Stimulated activated naive CD8-positive, alpha-beta T cell treated with anti-CD3 and anti-CD28 coated beads, Interleukin-15, amount 100 ng/mL, for 72 hours (primary cell): ENCODE measurements around the gene SSR1.
"Not testable (repeated sequence)": the region's sequence is repeated elsewhere in the genome, so short reads cannot be mapped to it uniquely, and the experiment has no call there.

ENCODE experiments used
- ATAC-seq: fragments of 150-1000 bp; cut with Tn5 transposase; 2 replicates; pipeline ENCODE4 v1.10.0; 2021; ENCODE audit warnings: mild to moderate bottlenecking, moderate library complexity
- DNase-seq, 2 donors: peaks; one replicate each; pipeline ENCODE4 v3.0.0; 2021 to 2022
- H3K27ac Mint-ChIP-seq, 2 donors: one replicate each; pipeline ENCODE4 v1.8.0; 2022; ENCODE audit warnings: mild to moderate bottlenecking in 2 of 2, mixed read lengths in 2 of 2, moderate library complexity in 2 of 2
- H3K27me3 Mint-ChIP-seq: one replicate; pipeline ENCODE4 v1.8.0; 2022; ENCODE audit warnings: mixed read lengths
- H3K4me1 Mint-ChIP-seq: one replicate; pipeline ENCODE4 v1.8.0; 2022; ENCODE audit warnings: mild to moderate bottlenecking, mixed read lengths
- H3K4me3 Mint-ChIP-seq, 2 donors: one replicate each; pipeline ENCODE4 v1.8.0; 2022; ENCODE audit warnings: mild to moderate bottlenecking in 2 of 2, mixed read lengths in 2 of 2, moderate library complexity in 1 of 2
- H3K9me3 Mint-ChIP-seq, 2 donors: one replicate each; pipeline ENCODE4 v1.8.0; 2022; ENCODE audit warnings: mixed read lengths in 2 of 2

SSR1 gene

GRCh38 chr6:7270320-7271204, 42.4 kb downstream of the SSR1 start:
- H3K9me3 Mint-ChIP-seq = no peaks in the 10 kb centered on the region
- DNase-seq = no peak
- no peak for ATAC-seq
- H3K4me1 Mint-ChIP-seq = peaks cover 1% of the 10 kb centered on the region
- no peaks in the 10 kb centered on the region for H3K27me3 Mint-ChIP-seq
- H3K27ac Mint-ChIP-seq = peak overlapping the region in 1 of 2 donors; percentile 74
- H3K4me3 Mint-ChIP-seq = no peak overlapping the region

GRCh38 chr6:7269816-7270215, 43.2 kb downstream of the SSR1 start:
- DNase-seq (no peak), ATAC-seq (no peak)
- H3K27ac Mint-ChIP-seq = no peak overlapping the region
- H3K9me3 Mint-ChIP-seq = no peaks in the 10 kb centered on the region
- H3K4me1 Mint-ChIP-seq = no peaks in the 10 kb centered on the region
- H3K27me3 Mint-ChIP-seq = no peaks in the 10 kb centered on the region
- no peak overlapping the region for H3K4me3 Mint-ChIP-seq

GRCh38 chr6:7268816-7269555, 44.0 kb downstream of the SSR1 start:
- no peaks in the 10 kb centered on the region for H3K27me3 Mint-ChIP-seq
- H3K4me3 Mint-ChIP-seq = no peak overlapping the region

GRCh38 chr6:7268362-7268761, 44.6 kb downstream of the SSR1 start:
- Mint-ChIP-seq H3K27ac (peak overlapping the region in 1 of 2 donors; percentile 65), H3K4me1 (no peaks in the 10 kb centered on the region), H3K9me3 (no peaks in the 10 kb centered on the region), H3K4me3 (no peak overlapping the region), H3K27me3 (no peaks in the 10 kb centered on the region)
- no peak for ATAC-seq
- DNase-seq = no peak

More at GRCh38 chr6:7268816-7269555, 44.0 kb downstream of the SSR1 start:
- DNase-seq (no peak), ATAC-seq (no peak)
- H3K4me1 Mint-ChIP-seq = no peaks in the 10 kb centered on the region
- H3K9me3 Mint-ChIP-seq = no peaks in the 10 kb centered on the region
- H3K27ac Mint-ChIP-seq = peak overlapping the region in 1 of 2 donors; percentile 65

GRCh38 chr6:7267466-7268091, 45.4 kb downstream of the SSR1 start:
- no peak overlapping the region for H3K4me3 Mint-ChIP-seq
- DNase-seq = no peak
- peaks cover under 1% of the 10 kb centered on the region for H3K27me3 Mint-ChIP-seq
- H3K9me3 Mint-ChIP-seq = no peaks in the 10 kb centered on the region
- no peak overlapping the region for H3K27ac Mint-ChIP-seq
- ATAC-seq = no peak
- no peaks in the 10 kb centered on the region for H3K4me1 Mint-ChIP-seq

- DNase-seq = no peak
- Mint-ChIP-seq H3K27ac (no peak overlapping the region), H3K9me3 (no peaks in the 10 kb centered on the region), H3K4me1 (peaks cover 4% of the 10 kb centered on the region), H3K27me3 (peaks cover 5% of the 10 kb centered on the region), H3K4me3 (no peak overlapping the region)
- ATAC-seq = no peak
Observed at GRCh38 chr6:7267071-7267465, 45.9 kb downstream of the SSR1 start.

- not testable (repeated sequence) for DNase-seq, H3K9me3 Mint-ChIP-seq, H3K4me3 Mint-ChIP-seq, H3K27ac Mint-ChIP-seq, ATAC-seq
- Mint-ChIP-seq H3K27me3 (peaks cover 19% of the 10 kb centered on the region), H3K4me1 (peaks cover 19% of the 10 kb centered on the region)
Observed at GRCh38 chr6:7265385-7265726, 47.6 kb downstream of the SSR1 start.

- no peak for DNase-seq
- ATAC-seq = no peak
- Mint-ChIP-seq H3K9me3 (no peaks in the 10 kb centered on the region), H3K4me1 (peaks cover 20% of the 10 kb centered on the region), H3K27ac (no peak overlapping the region), H3K4me3 (no peak overlapping the region), H3K27me3 (peaks cover 24% of the 10 kb centered on the region)
Observed at GRCh38 chr6:7264686-7265384, 48.2 kb downstream of the SSR1 start.

GRCh38 chr6:7264041-7264440, 49.0 kb downstream of the SSR1 start:
- ATAC-seq (no peak), DNase-seq (no peak)
- Mint-ChIP-seq H3K9me3 (no peaks in the 10 kb centered on the region), H3K4me1 (peaks cover 20% of the 10 kb centered on the region), H3K4me3 (no peak overlapping the region), H3K27ac (no peak overlapping the region), H3K27me3 (peaks cover 32% of the 10 kb centered on the region)

- H3K27ac Mint-ChIP-seq, ATAC-seq, H3K9me3 Mint-ChIP-seq, H3K4me3 Mint-ChIP-seq, DNase-seq: not testable (repeated sequence)
- peaks cover 20% of the 10 kb centered on the region for H3K4me1 Mint-ChIP-seq
- peaks cover 35% of the 10 kb centered on the region for H3K27me3 Mint-ChIP-seq
Observed at GRCh38 chr6:7263519-7263805, 49.5 kb downstream of the SSR1 start.

- ATAC-seq = no peak
- Mint-ChIP-seq H3K27me3 (peaks cover 35% of the 10 kb centered on the region), H3K27ac (no peak overlapping the region), H3K4me3 (no peak overlapping the region), H3K9me3 (no peaks in the 10 kb centered on the region), H3K4me1 (peaks cover 20% of the 10 kb centered on the region)
- no peak for DNase-seq
Observed at GRCh38 chr6:7262746-7263518, 50.1 kb downstream of the SSR1 start.

- Mint-ChIP-seq H3K27ac (no peak overlapping the region), H3K9me3 (no peaks in the 10 kb centered on the region), H3K4me3 (peak overlapping the region; percentile 58 to 75), H3K27me3 (peaks cover 35% of the 10 kb centered on the region), H3K4me1 (peaks cover 20% of the 10 kb centered on the region)
- ATAC-seq = no peak
- no peak for DNase-seq
Observed at GRCh38 chr6:7261852-7262461, 51.0 kb downstream of the SSR1 start.

- DNase-seq = peak; percentile 35 to 48
- peak; percentile 82 for ATAC-seq
- peaks cover 35% of the 10 kb centered on the region for H3K27me3 Mint-ChIP-seq
- H3K4me1 Mint-ChIP-seq = peaks cover 20% of the 10 kb centered on the region
- peak overlapping the region; percentile 75 to 85 for H3K4me3 Mint-ChIP-seq
- H3K9me3 Mint-ChIP-seq = no peaks in the 10 kb centered on the region
- H3K27ac Mint-ChIP-seq = peak overlapping the region; percentile 10 to 72
Observed at GRCh38 chr6:7261032-7261841, 51.8 kb downstream of the SSR1 start.
